AG04450 (cell line): ENCODE measurements around the gene CHRNA1. TPM values are rescaled to one million over a fixed set of nuclear protein-coding genes. Genes with fewer than 3 reads are reported as not detected.

Source experiments
- CTCF ChIA-PET: fragments of 300-600, 350-600 bp; formaldehyde crosslinking; extraction: SDS; loops from one replicate; lab custom pipeline; 2022; ENCODE audit warnings: antibody characterized with exemption, inconsistent platforms; lab: Charles Lee
- POLR2A ChIA-PET: fragments of 350-600 bp; formaldehyde crosslinking; extraction: SDS; loops from one replicate; lab custom pipeline; 2021; ENCODE audit warnings: antibody characterized with exemption, inconsistent platforms; lab: Yijun Ruan, JAX
- DNase-seq: peaks from one replicate; pipeline ENCODE4 v3.0.0-alpha.2; 2011; ENCODE audit warnings: low read depth, low spot score
- H3K27ac ChIP-seq: one replicate; pipeline ENCODE4 v1.5.1; 2012; ENCODE audit warnings: low read depth, low read length, control low read depth
- H3K27me3 ChIP-seq: one replicate; pipeline ENCODE4 v1.6.0; 2012; ENCODE audit warnings: low read length; ENCODE audit not compliant: control insufficient read depth, insufficient read depth
- H3K4me3 ChIP-seq: 2 replicates; pipeline ENCODE4 v1.5.1; 2011; ENCODE audit warnings: mild to moderate bottlenecking, low read depth, low read length, control low read depth
- H3K9me3 ChIP-seq: 2 replicates; pipeline ENCODE4 v1.5.1; 2012; ENCODE audit warnings: low read length; ENCODE audit not compliant: control insufficient read depth, insufficient read depth
- polyA plus RNA-seq: library from polyadenylated mRNA; depleted of rRNA; stranded (reverse); fragments of >200 nt; gene quantifications from 2 replicates; pipeline ENCODE4 v1.2.3, GENCODE V29; 2011
- TF ChIP-seq, protein P1 (sequence below): IDR thresholded peaks from 2 replicates; pipeline ENCODE4 v1.5.1; 2011; ENCODE audit warnings: low read depth, low read length, control low read depth, inconsistent platforms

CHRNA1 gene
- polyA plus RNA-seq, 1 experiment: 2.7 TPM

DNA sequence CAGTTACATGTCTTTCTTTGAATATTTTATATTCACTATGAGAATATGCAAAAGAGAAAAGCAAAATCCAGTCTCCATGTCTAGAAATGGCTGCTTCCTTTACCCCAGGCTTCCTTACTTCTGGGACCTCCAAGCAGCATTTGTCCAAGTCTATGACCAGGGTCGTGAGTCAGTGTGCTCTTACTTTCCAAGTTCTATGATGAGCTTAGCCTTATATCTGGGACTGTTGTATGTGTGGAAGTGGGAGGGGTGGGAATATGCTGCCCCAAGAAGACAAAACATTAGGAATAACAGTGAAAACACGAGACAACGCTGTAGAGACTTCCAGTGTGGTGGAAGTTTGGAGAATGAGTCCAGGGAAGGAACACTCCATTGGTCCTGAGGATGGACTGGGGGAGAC is 21.2 kb upstream of the CHRNA1 start:
- Histone ChIP-seq H3K27ac (peak overlapping the region; percentile 13), H3K27me3 (no peaks in the 10 kb centered on the region), H3K4me3 (no peak overlapping the region), H3K9me3 (peaks cover 9% of the 10 kb centered on the region; the same call in 1 of the 2 replicates)
- DNase-seq: no peak
- TF ChIP-seq, protein P1, sequence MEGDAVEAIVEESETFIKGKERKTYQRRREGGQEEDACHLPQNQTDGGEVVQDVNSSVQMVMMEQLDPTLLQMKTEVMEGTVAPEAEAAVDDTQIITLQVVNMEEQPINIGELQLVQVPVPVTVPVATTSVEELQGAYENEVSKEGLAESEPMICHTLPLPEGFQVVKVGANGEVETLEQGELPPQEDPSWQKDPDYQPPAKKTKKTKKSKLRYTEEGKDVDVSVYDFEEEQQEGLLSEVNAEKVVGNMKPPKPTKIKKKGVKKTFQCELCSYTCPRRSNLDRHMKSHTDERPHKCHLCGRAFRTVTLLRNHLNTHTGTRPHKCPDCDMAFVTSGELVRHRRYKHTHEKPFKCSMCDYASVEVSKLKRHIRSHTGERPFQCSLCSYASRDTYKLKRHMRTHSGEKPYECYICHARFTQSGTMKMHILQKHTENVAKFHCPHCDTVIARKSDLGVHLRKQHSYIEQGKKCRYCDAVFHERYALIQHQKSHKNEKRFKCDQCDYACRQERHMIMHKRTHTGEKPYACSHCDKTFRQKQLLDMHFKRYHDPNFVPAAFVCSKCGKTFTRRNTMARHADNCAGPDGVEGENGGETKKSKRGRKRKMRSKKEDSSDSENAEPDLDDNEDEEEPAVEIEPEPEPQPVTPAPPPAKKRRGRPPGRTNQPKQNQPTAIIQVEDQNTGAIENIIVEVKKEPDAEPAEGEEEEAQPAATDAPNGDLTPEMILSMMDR: no peak
- ChIA-PET CTCF (interaction anchor here (0.8 to 2.4 kb wide), 3 partner anchors 14 to 201 kb away, joined by 3 to 13 read pairs (median 6); no protein-coding TSS in a partner anchor), POLR2A (no interaction called here)

- no peak overlapping the region for H3K27ac ChIP-seq
- TF ChIP-seq, protein P1: no peak
- no peak overlapping the region for H3K4me3 ChIP-seq
- no peak for DNase-seq
- ChIA-PET POLR2A (no interaction called here), CTCF (interaction anchor here (1.6 to 2.4 kb wide), 2 partner anchors 13 to 201 kb away, joined by 6 to 13 read pairs; no protein-coding TSS in a partner anchor)
- peaks cover 9% of the 10 kb centered on the region; the same call in 1 of the 2 replicates for H3K9me3 ChIP-seq
- no peaks in the 10 kb centered on the region for H3K27me3 ChIP-seq
These were observed 20.6 kb upstream of the CHRNA1 start for GRCh38 chr2:174784909-174785308.

GRCh38 chr2:174784316-174784715 is 20.0 kb upstream of the CHRNA1 start:
- TF ChIP-seq, protein P1: no peak
- Histone ChIP-seq H3K27ac (no peak overlapping the region), H3K4me3 (no peak overlapping the region), H3K27me3 (no peaks in the 10 kb centered on the region), H3K9me3 (peaks cover 9% of the 10 kb centered on the region; the same call in 1 of the 2 replicates)
- DNase-seq: no peak
- ChIA-PET CTCF (interaction anchor here (1.6 to 2.4 kb wide), 2 partner anchors 13 to 202 kb away, joined by 6 to 13 read pairs; no protein-coding TSS in a partner anchor), POLR2A (no interaction called here)

- H3K4me3 ChIP-seq: no peak overlapping the region
- DNase-seq: no peak
- H3K27ac ChIP-seq: peak overlapping the region; percentile 13
- TF ChIP-seq, protein P1: no peak
- H3K9me3 ChIP-seq: peaks cover 7% of the 10 kb centered on the region; the same call in 1 of the 2 replicates
- CTCF ChIA-PET: interaction anchor here (1.5 to 1.6 kb wide), 2 partner anchors 10 to 203 kb away, joined by 5 to 6 read pairs; no protein-coding TSS in a partner anchor
- POLR2A ChIA-PET: no interaction called here
- no peaks in the 10 kb centered on the region for H3K27me3 ChIP-seq
These were observed 17.7 kb upstream of the CHRNA1 start for GRCh38 chr2:174781996-174782395.

DNA sequence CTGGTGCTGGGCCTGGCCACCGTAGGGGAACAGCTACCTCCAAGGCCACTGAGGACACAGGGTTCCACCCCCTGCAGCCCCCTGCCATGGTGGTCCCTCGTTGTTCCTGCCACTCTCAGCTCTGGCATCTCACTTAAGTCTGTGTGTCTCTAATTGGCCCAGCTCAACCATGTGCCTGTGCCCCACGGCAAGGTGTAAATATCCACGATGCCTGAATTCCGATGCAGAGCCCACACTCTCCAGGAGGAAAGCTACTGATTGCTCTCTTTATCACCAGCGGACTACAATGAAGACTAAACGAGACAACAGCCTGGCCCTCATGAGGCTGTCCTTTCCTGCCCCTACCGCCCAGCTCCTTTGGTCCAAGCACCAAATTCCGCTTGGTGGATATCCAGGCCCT is 17.0 kb upstream of the CHRNA1 start:
- Histone ChIP-seq H3K27me3 (no peaks in the 10 kb centered on the region), H3K4me3 (no peak overlapping the region), H3K9me3 (peaks cover 7% of the 10 kb centered on the region; the same call in 1 of the 2 replicates), H3K27ac (no peak overlapping the region)
- no peak for DNase-seq
- POLR2A ChIA-PET: no interaction called here
- CTCF ChIA-PET: interaction anchor here (1.0 to 1.6 kb wide), 2 partner anchors 10 to 32 kb away, joined by 3 to 5 read pairs; no protein-coding TSS in a partner anchor
- TF ChIP-seq, protein P1: no peak
